GM12801 (cell line): ENCODE measurements around the gene TRAPPC6A.

Experiments used
- CTCF ChIP-seq: IDR thresholded peaks from one replicate; pipeline ENCODE4 v1.5.1; 2011; ENCODE audit warnings: control low read depth; ENCODE audit not compliant: insufficient read length; ENCODE audit errors: extremely low read depth

The TRAPPC6A gene

GRCh38 chr19:45154064-45154827, 23.8 kb downstream of the TRAPPC6A start:
- TF ChIP-seq CTCF: no peak

- TF ChIP-seq CTCF: no peak
Measured at GRCh38 chr19:45153339-45154063, 24.5 kb downstream of the TRAPPC6A start.

GRCh38 chr19:45152504-45153338, 25.3 kb downstream of the TRAPPC6A start:
- no peak for TF ChIP-seq CTCF

- no peak for TF ChIP-seq CTCF
Measured at GRCh38 chr19:45151821-45152503, 26.1 kb downstream of the TRAPPC6A start.

- no peak for TF ChIP-seq CTCF
Measured at GRCh38 chr19:45151320-45151719, 26.7 kb downstream of the TRAPPC6A start.

GRCh38 chr19:45150751-45151281, 27.2 kb downstream of the TRAPPC6A start:
- TF ChIP-seq CTCF: no peak
